CD4-positive, alpha-beta T cell treated with Interleukin-21 for 1 hour (primary cell): ENCODE measurements around the gene KDM5C.
"Not testable (repeated sequence)": the region's sequence is repeated elsewhere in the genome, so short reads cannot be mapped to it uniquely, and the experiment has no call there.

Source experiments
- DNase-seq: peaks from one replicate; pipeline ENCODE4 v3.0.0-alpha.2; 2020

KDM5C gene

DNA sequence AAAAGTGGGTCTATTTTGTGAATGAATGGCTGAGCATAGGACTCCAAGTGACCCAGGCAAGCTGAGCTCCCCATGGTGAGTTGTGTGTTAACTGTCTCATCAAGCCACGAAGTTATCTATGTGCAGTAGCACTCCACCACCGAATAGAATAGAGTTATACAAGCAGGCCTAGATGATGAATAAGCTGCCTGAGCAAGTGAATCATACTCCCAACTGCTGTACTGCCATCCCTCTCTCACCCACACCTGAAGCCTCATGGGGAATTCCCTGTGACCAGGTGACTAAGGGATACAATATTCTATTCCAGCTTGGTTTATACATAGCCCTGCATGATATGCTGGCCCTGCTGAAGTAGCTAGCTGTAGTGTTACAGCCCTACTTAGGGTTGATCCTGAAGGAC, 38.7 kb downstream of the KDM5C start:
- no peak for DNase-seq

DNA sequence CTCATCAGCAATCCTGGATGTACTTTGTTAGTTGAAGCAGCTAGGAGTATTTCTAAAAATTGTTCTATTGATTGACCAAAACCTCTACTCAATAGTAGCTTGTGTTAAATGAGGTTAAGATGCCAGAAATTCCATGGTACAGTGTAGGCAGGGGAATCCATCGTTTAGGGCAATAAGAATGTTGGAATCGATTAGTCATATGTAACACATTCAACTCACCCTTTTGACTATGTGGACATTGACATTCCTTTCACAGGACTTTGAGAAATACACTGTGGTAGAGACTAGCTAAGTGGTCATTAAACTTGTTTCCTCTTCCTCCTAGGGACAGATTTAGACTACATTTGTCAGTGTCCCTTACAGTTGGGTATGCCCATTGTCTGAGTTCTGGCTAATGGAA, 40.2 kb downstream of the KDM5C start:
- DNase-seq: no peak

DNA sequence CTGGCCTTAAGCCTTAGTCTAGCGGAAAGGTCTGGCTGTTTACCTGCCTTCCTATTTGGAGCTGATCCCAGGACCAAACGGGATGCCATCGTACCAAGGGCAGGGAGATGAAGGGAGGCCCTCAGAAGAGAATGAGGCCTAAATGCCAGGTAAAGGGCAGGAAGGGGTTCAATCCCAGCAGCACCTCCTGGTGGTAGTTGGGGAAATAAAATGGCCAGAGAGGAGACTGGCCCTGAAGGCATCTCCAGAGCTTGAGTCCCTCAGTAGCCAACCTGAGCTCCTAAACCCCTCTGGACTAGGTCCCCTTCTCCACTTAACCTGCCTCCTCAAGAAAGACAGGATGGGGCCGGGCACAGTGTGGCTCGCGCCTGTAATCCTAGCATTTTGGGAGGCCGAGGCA, 53.7 kb downstream of the KDM5C start:
- no peak for DNase-seq

DNA sequence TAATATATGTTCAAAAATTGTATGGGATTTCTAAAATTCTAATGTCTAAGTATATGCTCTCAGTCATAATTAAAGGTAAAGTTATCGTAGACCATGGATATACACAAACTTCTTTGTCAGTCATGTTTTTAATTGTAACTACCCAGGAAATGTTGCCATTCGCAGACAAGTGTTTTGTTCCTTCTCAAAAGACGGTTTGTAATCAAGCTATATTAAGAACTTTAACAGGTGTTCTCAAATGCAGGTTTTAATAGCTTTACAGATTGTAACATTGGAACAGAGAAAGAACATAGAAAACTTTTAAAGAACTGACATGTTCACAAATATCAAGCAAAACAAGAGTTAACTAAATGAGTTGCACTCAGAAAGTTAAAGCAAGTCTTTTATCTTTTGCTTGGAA, 58.9 kb downstream of the KDM5C start:
- DNase-seq: no peak

DNA sequence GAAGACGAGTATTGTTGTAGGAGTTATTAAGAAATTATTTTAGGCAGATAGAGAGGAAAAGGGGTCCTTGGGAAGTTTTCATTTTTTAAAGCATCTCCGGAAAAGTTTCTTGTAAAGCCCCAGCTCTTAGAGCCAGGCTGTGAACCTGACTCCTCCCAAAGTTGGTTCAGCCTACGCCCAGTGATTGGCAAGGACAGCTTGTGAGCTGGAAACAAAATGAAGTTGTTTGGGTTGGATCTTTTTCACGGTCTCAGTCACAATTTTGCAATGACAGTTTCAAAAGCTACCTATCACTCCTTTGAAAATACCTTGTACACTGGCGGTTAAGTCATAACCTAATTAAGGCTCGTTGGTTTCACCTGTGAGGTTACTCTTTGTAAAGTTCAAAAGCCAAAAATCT, 60.4 kb downstream of the KDM5C start:
- not testable (repeated sequence) for DNase-seq

DNA sequence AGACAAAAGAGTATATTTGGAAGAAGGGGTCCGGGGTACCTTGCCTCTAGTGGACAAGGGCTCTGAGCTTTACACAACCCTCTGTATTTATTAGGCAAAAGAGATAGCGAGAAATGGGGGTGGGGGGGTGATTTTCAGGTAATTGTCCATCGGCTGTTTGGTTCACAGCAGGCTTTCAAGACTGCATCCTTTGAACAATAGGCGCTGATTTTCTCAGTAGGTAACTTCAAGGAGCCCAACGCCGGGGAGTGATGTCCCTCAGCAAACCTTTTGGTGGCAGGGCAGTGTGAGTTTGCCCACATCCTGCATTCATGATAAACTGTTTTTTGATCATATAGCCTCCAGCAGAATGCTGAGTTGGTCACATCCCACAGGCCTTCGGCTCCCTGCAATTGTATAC, 61.6 kb downstream of the KDM5C start:
- no peak for DNase-seq

DNA sequence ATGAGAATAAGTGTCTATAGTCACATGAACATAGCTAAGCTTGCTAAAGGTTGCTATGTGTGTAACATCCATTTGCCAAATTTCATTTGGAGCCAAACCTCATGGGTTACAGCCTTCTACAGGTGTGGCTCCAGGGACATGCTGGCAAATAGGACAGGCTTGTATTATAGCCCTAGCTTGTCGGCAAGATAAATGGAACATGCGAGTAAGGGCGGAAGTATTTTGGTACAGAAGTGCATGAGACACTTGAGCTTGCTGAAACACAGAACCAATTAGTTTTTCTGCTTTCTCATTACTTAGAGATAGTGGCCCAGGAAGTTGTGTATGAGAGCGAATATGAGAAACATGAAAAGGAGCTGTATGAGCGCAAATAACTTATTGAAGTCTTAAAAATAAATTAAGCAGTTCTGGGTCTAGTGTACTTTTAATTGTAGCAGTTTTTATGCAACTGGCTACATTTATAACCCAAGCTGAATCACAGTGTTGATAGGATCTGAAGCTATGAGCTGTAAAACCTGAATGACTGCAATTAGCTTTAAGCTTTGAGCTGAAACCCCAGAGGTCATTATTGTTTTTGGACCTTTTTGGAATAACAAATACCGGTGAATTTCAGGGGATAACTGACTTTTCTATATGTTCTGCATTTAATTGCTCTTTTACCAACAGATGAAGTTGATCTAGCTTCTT, 64.6 kb downstream of the KDM5C start:
- no peak for DNase-seq

DNA sequence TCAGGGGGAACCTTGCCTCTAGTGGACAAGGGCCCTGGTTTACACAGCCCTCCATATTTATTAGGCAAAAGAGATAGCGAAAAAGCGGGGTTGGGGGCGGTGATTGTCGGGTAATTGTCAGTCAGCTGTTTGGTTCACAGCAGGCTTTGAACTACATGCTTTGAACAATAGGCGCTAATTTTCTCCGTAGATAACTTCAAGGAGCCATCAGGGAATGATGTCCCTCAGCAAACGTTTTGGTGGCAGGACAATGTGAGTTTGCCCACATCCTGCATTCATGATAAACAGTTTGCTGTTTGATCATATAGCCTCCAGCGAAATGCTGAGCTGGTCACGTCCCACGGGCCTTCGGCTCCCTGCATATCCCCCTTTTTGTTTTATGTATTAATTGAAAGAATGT, 65.8 kb downstream of the KDM5C start:
- no peak for DNase-seq

DNA sequence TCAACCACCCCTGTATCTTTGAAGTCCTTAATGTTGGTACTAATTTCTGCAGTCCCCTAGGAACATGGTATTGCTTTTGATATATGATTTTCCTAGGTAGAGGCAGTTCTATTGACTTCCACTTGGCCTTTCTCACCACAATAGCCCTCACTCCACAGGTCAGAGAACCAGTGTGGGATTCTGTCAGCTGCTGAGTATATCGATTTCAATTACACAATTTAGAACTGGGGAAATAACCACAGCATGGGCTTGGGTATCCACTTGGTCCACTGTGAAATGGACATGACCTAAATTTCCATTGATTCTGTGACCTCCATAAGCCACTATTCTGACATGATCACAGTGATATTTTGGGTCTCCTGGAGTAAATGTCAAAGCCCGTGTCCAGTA, 68.8 kb downstream of the KDM5C start:
- DNase-seq: no peak

DNA sequence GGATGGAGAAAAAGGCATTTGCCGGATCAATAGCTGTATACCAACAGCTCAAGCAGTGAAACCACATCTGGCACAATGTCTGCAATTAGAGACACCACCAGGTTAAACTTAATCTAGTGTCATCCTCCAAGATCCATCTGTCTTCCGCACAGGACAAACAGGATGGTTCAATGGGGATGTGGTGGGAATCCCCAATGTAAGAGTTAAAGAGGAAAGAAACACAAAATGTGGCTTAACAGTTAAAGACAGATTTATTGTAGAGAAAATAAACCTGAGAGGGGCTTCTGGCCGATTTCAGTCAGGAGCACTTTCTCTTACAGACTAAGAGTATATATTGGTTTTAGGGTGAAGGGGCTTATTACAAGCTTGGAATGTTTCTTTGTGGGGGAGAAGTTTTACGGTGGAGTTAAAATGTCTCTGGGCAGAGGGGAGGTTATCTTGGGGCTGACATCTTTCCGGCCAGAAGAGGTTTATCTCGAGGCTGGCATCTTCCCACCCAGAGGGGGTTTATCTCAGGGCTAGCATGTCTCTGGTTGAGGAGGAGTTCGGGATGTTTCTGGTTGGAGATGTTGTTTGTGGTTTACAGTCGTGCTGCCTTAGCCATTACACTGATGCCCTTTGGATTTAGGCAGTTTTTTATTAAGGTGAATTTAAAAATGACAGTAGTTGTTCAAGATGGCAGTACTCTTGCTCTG, 69.3 kb downstream of the KDM5C start:
- no peak for DNase-seq

DNA sequence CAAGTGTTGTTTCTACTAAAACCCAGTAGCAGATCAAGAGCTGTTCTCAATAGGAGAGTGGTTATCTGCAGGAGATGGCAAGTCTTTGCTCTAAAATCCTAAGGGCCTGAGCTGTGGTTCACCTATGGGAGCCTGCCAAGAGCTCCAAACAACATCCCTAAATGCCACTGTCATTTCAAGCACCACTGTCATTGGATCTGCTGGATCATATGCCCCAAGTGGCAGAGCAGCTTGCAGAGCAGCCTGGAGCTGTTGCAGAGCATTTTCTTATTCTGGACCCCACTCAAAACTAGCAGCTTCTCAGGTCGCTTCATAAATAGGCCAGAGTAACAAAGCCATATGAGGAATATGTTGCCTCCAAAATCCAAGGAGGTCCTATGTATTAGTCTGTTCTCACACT, 71.4 kb downstream of the KDM5C start:
- DNase-seq: no peak
